ENCODE data around the gene KCNT1. TPM values are rescaled to one million over a fixed set of nuclear protein-coding genes. Genes with fewer than 3 reads are reported as not detected.

The KCNT1 gene
- polyA plus RNA-seq, 1 donor: 11.0 TPM

GRCh38 chr9:135765416-135765815 is 63.4 kb downstream of the KCNT1 start:
- no peak for DNase-seq (ENCODE audit: low read depth)

- no peak for DNase-seq (ENCODE audit: low read depth)
Measured at GRCh38 chr9:135766251-135766650, 64.3 kb downstream of the KCNT1 start.

DNA sequence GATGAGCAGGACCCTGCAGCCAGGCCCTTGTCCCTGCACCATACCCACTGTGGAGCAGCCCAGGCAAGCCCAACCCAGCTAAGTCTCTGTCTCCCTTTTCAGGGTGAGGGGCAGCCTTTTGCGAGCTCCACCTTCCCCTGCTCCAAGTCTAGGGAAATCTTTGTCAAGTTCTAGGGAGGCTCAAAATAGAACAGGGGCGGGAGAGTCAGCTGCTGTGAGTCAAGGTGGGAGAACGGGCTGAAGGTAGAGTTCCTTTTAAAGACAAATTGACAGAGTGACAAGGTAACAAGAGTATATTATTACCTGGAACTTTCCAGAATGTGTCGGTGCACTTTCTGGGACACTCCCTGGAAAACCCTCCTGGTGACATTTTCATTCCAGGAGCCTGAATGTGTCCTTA is 64.7 kb downstream of the KCNT1 start:
- no peak for DNase-seq (ENCODE audit: low read depth)

GRCh38 chr9:135768516-135769218 is 66.7 kb downstream of the KCNT1 start:
- no peak for DNase-seq (ENCODE audit: low read depth)

DNA sequence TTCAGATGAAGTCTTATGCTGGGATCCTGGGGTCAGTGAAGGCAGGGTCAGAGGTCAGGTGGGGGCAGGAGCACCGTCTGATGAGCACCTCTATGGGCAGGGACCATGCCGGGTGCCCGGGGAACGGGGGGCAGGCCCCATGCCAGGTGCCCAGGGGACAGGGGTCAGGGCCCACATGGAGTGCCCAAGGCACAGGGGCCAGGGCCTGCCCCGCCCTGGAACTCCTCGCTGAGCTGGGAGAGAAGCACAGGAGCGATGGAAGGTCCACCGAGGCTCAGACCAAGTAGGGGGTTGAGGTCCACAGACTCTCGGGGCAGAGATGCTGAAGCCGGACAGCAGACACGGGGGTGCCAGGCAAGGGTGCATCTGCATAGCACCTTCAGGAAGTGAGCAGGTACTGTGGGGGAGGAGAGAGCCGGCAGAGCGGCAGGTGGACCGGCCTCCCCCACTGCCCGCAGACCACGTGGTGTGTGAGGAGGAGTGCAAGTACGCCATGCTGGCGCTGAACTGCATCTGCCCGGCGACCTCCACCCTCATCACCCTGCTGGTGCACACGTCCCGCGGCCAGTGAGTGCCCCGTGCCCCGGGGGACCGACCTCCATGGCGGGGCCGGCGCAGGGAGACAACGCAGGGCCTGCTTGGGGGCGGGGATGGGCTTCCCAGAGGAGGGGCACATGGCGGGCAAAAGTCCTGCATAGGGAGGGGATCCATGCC is 67.7 kb downstream of the KCNT1 start:
- no peak for DNase-seq (ENCODE audit: low read depth)

GRCh38 chr9:135770203-135770535 is 68.2 kb downstream of the KCNT1 start:
- no peak for DNase-seq (ENCODE audit: low read depth)

DNA sequence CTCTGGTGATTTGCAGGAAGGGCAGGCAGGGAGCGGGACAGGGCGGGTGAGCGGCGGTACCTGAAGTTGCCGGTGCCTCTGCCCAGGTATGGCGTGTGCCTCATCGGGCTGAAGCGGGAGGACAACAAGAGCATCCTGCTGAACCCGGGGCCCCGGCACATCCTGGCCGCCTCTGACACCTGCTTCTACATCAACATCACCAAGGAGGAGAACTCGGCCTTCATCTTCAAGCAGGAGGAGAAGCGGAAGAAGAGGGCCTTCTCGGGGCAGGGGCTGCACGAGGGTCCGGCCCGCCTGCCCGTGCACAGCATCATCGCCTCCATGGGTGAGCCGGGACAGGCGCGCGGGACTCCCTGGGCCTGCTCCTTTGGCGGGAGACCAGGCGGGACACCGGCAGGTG is 68.8 kb downstream of the KCNT1 start:
- DNase-seq (ENCODE audit: low read depth): no peak

- DNase-seq (ENCODE audit: low read depth): no peak
Measured at GRCh38 chr9:135771401-135772051, 69.5 kb downstream of the KCNT1 start.

GRCh38 chr9:135772056-135772646 is 70.2 kb downstream of the KCNT1 start:
- DNase-seq (ENCODE audit: low read depth): no peak

DNA sequence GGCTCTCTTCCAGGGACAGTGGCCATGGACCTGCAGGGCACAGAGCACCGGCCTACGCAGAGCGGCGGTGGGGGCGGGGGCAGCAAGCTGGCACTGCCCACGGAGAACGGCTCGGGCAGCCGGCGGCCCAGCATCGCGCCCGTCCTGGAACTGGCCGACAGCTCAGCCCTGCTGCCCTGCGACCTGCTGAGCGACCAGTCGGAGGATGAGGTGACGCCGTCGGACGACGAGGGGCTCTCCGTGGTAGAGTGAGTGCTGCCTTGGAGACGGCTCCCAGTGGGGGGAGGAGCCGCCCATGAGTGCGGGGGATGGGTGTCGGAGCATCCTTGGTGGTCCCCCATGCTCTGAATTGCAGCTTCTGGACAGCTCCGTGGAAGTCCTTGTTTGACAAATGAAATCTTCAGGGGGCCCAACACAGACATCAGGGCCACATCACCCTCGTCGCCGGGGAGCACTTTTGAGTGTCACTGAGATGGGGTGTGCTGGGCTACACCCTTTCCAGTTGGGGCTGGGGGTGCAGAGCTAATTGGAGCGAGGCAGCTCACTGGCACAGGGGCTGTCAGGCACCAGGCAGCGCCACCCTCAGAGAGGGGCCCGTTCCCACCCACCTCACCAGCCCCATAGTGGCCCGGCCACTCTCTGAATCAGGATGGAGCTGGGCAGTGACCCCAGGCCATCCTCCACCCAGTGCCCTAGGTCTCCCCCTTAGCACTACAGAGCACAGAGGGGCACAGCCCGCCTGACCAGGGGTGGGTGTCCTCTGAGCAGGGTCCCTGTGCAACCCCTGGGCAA is 70.9 kb downstream of the KCNT1 start:
- DNase-seq (ENCODE audit: low read depth): no peak

GRCh38 chr9:135773530-135774238 is 71.7 kb downstream of the KCNT1 start:
- no peak for DNase-seq (ENCODE audit: low read depth)

- no peak for DNase-seq (ENCODE audit: low read depth)
Measured at GRCh38 chr9:135774239-135774747, 72.3 kb downstream of the KCNT1 start.

DNA sequence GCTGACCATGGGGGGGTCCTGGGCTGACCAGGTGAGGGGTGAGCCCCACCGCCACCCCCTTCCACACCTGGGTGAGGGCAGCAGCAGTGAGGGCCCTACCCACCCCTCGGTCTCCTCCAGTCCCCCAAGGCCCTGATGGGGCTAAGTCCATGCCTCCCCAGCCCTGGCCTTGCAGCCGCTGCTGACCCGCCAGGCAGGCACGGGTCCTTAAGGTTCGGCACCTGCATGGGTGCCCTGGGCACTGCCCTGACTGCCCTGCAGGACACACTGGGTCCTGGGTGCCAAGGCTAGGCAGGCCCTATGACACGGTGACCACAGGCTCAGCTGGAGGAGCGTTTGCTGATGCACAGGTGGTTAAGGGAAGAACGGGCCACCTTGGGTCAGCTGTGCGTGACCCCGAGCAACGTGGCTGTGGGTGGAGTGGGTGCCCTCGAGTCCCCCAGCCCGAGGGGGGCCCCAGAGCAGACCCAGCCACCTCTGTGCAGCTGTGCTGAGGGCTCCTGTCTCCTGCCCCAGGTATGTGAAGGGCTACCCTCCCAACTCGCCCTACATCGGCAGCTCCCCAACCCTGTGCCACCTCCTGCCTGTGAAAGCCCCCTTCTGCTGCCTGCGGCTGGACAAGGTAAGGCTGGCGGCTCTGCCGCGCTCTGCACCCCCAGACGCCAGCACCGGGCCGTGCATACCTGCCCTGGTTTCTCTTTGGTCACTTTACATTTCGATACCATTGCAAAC is 73.0 kb downstream of the KCNT1 start:
- DNase-seq (ENCODE audit: low read depth): no peak

DNA sequence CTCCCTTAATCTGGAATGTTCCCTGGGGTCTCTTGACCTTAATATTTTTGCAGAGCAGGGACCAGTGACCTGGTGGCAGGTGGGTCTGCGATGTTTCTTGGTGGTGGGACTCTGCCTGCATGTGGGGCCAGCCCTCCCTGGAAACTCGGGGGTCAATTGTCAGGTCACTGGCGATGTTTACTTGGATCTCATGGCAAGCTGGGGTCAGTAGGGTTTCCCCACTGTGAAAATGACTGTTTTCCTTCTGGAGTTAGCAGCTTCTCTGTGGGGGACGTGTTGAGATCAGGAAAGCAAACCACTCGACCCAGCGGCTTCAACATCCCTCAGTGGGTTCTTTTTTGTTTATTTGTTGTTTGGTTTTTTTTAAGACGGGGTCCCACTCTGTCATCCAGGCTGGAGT is 73.9 kb downstream of the KCNT1 start:
- DNase-seq (ENCODE audit: low read depth): no peak

GRCh38 chr9:135776893-135777622 is 75.1 kb downstream of the KCNT1 start:
- DNase-seq (ENCODE audit: low read depth): no peak

DNA sequence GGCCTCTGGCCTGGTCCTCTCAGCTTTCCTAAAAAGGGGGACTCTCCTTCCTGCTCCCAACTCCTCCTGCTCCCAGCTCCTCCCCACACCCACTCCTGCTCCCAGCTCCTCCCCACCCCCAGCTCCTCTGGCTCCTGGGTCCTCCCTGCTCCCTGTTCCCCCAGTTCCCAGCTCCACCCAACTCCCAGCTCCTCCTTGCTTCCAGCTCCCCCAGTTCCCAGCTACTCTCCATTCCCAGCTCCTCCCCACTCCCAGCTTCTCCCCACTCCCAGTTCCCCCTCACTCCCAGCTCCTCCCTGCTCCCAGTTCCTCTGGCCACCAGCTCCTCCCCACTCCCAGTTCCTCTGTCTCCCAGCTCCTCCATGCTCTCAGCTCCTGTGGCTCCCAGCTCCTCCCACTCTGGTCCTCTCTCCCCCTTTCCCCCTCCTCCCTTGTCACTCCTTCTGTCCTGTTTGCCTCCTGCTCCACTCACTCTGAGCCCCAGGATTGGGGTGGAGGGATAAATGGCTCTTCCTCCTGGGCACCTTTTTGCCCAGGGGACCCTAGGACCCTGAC is 75.7 kb downstream of the KCNT1 start:
- no peak for DNase-seq (ENCODE audit: low read depth)

DNA sequence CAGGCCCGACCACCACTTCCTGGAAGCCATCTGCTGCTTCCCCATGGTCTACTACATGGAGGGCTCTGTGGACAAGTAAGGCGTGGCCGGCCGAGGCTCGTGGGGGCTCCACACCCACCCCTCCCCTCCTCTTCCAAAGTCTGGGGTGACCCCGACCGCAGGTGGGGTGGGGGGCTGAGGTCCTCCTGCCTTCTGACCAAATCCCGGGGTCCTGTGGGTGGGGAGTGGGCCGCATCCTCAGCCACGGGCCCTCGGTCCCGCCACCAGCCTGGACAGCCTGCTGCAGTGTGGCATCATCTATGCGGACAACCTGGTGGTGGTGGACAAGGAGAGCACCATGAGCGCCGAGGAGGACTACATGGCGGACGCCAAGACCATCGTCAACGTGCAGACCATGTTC is 76.4 kb downstream of the KCNT1 start:
- no peak for DNase-seq (ENCODE audit: low read depth)

DNA sequence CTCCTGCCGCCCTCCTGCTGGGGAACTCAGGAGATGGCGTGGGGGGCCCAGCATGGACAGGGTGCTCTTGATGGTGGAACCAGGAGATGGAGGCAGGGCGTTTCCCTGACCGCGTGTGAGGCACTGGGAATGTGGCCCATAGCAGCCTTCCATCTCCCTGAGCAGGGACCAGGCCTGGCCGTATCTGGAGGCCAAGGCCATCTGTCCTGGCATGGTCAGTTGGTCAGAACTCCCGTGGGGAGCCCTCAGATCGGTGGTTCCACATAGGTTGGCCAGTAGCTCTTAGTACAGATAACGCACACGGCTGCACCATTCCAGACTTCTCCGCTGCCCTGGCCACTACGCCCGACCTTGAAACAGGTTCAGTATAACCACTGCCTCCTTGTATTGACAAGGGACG is 77.6 kb downstream of the KCNT1 start:
- no peak for DNase-seq (ENCODE audit: low read depth)

DNA sequence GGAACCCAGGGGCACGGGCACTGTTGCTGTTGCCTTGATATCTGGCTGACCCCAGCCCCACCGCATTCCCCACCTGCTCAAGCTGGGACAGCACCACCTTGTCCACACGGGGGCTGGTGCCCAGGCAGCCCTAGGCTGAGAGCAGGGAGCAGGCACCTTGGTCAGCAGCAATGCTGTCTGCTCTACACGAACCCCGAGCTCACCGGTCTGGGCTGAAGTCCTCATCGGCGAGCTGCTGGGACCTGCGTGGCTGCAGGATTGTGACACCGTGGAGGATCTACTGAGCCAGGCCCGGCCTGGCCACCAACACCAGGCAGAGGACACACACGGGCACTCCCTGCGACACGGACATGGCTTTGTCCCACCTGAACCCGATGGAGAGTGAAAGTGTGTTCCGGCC is 78.1 kb downstream of the KCNT1 start:
- no peak for DNase-seq (ENCODE audit: low read depth)
